CD4-positive, alpha-beta T cell treated with Interleukin-4 for 1 hour (primary cell): Measurements from ENCODE around the gene TBC1D3I.

Experiments
- DNase-seq, 2 donors: peaks; one replicate each; pipeline ENCODE4 v3.0.0-alpha.2; 2020 to 2022

Gene TBC1D3I

GRCh38 chr17:36205637-36206485, 58.5 kb downstream of the TBC1D3I start:
- DNase-seq: no peak

GRCh38 chr17:36204724-36205500, 59.5 kb downstream of the TBC1D3I start:
- DNase-seq: no peak
